IPS-18a (cell line): ENCODE measurements around the gene PRKAR1B.

Source experiments
- H3K27ac ChIP-seq: one replicate; pipeline ENCODE4 v1.5.1; 2013; ENCODE audit warnings: low read length
- H3K27me3 ChIP-seq: one replicate; pipeline ENCODE4 v1.6.1; 2013; ENCODE audit warnings: mild to moderate bottlenecking, low read length; ENCODE audit not compliant: control insufficient read depth, insufficient read depth
- H3K36me3 ChIP-seq: one replicate; pipeline ENCODE4 v1.6.1; 2013; ENCODE audit warnings: low read depth, low read length; ENCODE audit not compliant: control insufficient read depth
- H3K4me1 ChIP-seq: one replicate; pipeline ENCODE4 v1.6.1; 2013; ENCODE audit warnings: low read depth, low read length; ENCODE audit not compliant: control insufficient read depth
- H3K4me3 ChIP-seq: one replicate; pipeline ENCODE4 v1.5.1; 2013; ENCODE audit warnings: low read length
- H3K9ac ChIP-seq: one replicate; pipeline ENCODE4 v1.6.1; 2013; ENCODE audit warnings: mild to moderate bottlenecking, low read length, moderate library complexity
- H3K9me3 ChIP-seq: one replicate; pipeline ENCODE4 v1.6.1; 2013; ENCODE audit warnings: low read depth, low read length; ENCODE audit not compliant: control insufficient read depth

PRKAR1B gene

DNA sequence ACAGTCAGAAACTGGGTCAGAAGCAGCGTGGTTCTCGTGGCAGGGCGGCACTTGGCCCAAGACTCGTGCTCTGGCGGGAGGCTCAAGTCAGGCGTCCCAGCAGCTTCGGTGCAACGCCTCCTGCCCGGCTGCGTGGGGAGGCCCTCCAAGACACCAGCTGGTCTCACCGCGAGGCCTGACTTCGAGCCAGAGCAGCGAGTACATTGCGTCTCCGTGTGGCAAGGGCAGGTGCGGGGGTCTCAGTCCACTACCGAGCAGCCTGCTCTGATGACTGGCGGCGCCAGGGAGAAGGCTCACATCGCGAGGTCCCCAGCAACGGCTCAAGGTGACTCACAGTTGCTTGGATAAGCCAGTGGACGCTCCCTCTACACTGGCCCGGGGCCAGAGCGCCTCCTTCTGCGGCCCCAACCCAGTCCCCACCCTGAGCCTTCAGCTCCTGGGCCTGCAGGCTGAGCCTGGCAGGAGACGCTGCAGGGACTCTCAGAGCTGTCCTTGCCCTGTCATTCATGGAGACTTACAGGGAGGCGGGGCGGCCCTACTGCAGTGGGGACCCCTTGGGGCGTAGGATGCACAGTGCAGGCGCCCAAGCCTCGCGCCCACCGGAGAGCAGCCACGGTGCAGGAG is 41.9 kb upstream of the PRKAR1B start:
- Histone ChIP-seq H3K27me3 (no peaks in the 10 kb centered on the region), H3K4me3 (no peak overlapping the region), H3K27ac (no peak overlapping the region), H3K9me3 (no peaks in the 10 kb centered on the region), H3K4me1 (no peaks in the 10 kb centered on the region), H3K36me3 (peaks cover 17% of the 10 kb centered on the region), H3K9ac (no peak overlapping the region)

- Histone ChIP-seq H3K27ac (no peak overlapping the region), H3K27me3 (no peaks in the 10 kb centered on the region), H3K4me1 (no peaks in the 10 kb centered on the region), H3K4me3 (no peak overlapping the region), H3K36me3 (peaks cover 23% of the 10 kb centered on the region), H3K9me3 (no peaks in the 10 kb centered on the region), H3K9ac (no peak overlapping the region)
These were observed 41.1 kb upstream of the PRKAR1B start for GRCh38 chr7:767941-768731.

- H3K4me1 ChIP-seq, result no peaks in the 10 kb centered on the region
- H3K36me3 ChIP-seq, result peaks cover 28% of the 10 kb centered on the region
- H3K9ac ChIP-seq, result no peak overlapping the region
- no peaks in the 10 kb centered on the region for H3K9me3 ChIP-seq
- H3K4me3 ChIP-seq, result no peak overlapping the region
- no peak overlapping the region for H3K27ac ChIP-seq
- no peaks in the 10 kb centered on the region for H3K27me3 ChIP-seq
These were observed 40.5 kb upstream of the PRKAR1B start for GRCh38 chr7:767580-767940.

- Histone ChIP-seq H3K4me1 (no peaks in the 10 kb centered on the region), H3K36me3 (peaks cover 33% of the 10 kb centered on the region), H3K27me3 (no peaks in the 10 kb centered on the region), H3K27ac (no peak overlapping the region), H3K9ac (no peak overlapping the region), H3K4me3 (no peak overlapping the region), H3K9me3 (no peaks in the 10 kb centered on the region)
These were observed 38.3 kb upstream of the PRKAR1B start for GRCh38 chr7:765383-765782.

DNA sequence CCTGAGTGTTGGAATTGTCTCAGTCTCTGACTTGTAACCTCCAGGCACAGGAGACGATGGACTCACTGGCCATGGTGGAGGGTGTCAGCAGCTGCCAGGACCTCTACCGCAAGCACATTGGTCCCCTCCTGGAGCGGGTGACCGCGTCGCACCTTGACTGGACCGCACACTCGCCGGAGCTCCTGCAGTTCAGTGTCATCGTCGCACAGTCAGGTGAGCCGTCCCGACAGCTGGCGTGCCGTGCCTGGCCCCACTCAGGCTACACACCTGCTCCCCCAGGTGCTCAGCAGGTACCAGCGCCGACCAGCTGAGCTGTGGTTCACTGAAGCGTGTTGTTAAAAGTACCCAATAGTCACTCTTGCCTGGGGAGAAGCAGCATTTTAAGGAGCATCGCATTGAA is 36.7 kb upstream of the PRKAR1B start:
- Histone ChIP-seq H3K9ac (no peak overlapping the region), H3K27me3 (no peaks in the 10 kb centered on the region)

GRCh38 chr7:762885-763284 is 35.8 kb upstream of the PRKAR1B start:
- no peak overlapping the region for H3K4me3 ChIP-seq
- no peak overlapping the region for H3K9ac ChIP-seq
- H3K4me1 ChIP-seq, result no peaks in the 10 kb centered on the region
- no peaks in the 10 kb centered on the region for H3K9me3 ChIP-seq
- H3K27ac ChIP-seq, result no peak overlapping the region
- peaks cover 36% of the 10 kb centered on the region for H3K36me3 ChIP-seq
- no peaks in the 10 kb centered on the region for H3K27me3 ChIP-seq

More for the DNA sequence above, 36.7 kb upstream of the PRKAR1B start:
- Histone ChIP-seq H3K4me1 (no peaks in the 10 kb centered on the region), H3K4me3 (no peak overlapping the region), H3K27ac (no peak overlapping the region), H3K36me3 (peaks cover 33% of the 10 kb centered on the region), H3K9me3 (no peaks in the 10 kb centered on the region)

- no peaks in the 10 kb centered on the region for H3K27me3 ChIP-seq
- no peak overlapping the region for H3K9ac ChIP-seq
- H3K4me3 ChIP-seq, result no peak overlapping the region
- H3K27ac ChIP-seq, result no peak overlapping the region
- H3K36me3 ChIP-seq, result peaks cover 48% of the 10 kb centered on the region
- no peaks in the 10 kb centered on the region for H3K4me1 ChIP-seq
- H3K9me3 ChIP-seq, result no peaks in the 10 kb centered on the region
These were observed 34.5 kb upstream of the PRKAR1B start for GRCh38 chr7:761631-762030.

DNA sequence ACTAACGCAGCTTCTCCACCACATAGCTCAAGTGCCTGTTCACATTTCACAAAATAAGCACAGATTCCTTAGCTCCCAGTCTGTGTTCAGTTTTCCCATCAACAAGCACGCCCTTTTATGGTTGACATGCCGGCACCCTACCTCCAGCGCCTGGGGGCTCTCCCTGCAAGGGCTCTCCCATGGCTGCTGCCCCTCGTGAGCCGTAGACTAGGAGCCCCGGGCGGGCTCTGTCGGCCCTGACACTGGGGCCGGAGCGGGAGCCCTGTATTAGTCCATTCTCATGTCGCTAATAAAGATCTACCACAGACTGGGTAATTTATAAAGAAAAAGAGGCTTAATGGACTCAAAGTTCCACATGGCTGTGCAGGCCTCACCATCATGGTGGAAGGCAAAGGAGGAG is 34.0 kb upstream of the PRKAR1B start:
- Histone ChIP-seq H3K36me3 (peaks cover 51% of the 10 kb centered on the region), H3K9me3 (no peaks in the 10 kb centered on the region), H3K4me1 (no peaks in the 10 kb centered on the region), H3K4me3 (no peak overlapping the region), H3K27me3 (no peaks in the 10 kb centered on the region), H3K9ac (no peak overlapping the region), H3K27ac (no peak overlapping the region)

GRCh38 chr7:760006-760405 is 32.9 kb upstream of the PRKAR1B start:
- Histone ChIP-seq H3K36me3 (peaks cover 53% of the 10 kb centered on the region), H3K9ac (no peak overlapping the region), H3K27me3 (no peaks in the 10 kb centered on the region), H3K4me1 (no peaks in the 10 kb centered on the region), H3K27ac (no peak overlapping the region), H3K9me3 (no peaks in the 10 kb centered on the region), H3K4me3 (no peak overlapping the region)

DNA sequence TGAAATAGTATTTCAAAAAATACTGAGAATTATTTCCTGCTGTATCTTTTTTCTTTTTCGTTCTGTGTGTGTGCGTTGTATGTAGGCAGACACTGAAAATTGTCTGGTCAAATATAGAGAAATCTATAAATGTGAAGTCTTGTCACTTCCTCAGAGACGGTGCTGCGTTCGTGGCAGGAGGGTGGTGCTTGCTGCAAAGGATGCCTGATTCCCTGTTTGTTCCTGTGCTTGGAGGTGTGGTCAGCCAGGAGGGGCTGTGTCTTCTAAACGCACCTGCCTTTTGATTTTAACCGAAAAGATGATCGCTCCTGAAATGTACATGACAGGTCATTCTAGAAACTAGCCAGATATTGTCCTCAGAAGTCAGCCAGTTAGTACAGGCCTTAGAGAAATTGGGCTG is 32.5 kb upstream of the PRKAR1B start:
- no peak overlapping the region for H3K9ac ChIP-seq
- H3K4me1 ChIP-seq, result no peaks in the 10 kb centered on the region
- peaks cover 55% of the 10 kb centered on the region for H3K36me3 ChIP-seq
- no peaks in the 10 kb centered on the region for H3K9me3 ChIP-seq
- no peaks in the 10 kb centered on the region for H3K27me3 ChIP-seq
- no peak overlapping the region for H3K4me3 ChIP-seq
- no peak overlapping the region for H3K27ac ChIP-seq

GRCh38 chr7:757741-758163 is 30.7 kb upstream of the PRKAR1B start:
- no peak overlapping the region for H3K4me3 ChIP-seq
- no peaks in the 10 kb centered on the region for H3K4me1 ChIP-seq
- no peaks in the 10 kb centered on the region for H3K9me3 ChIP-seq
- H3K36me3 ChIP-seq, result peaks cover 44% of the 10 kb centered on the region
- no peak overlapping the region for H3K27ac ChIP-seq
- H3K9ac ChIP-seq, result no peak overlapping the region
- H3K27me3 ChIP-seq, result no peaks in the 10 kb centered on the region
